HUDEP-2 (cell line): ENCODE results near the gene RRP36.
"Not testable (repeated sequence)": the region's sequence is repeated elsewhere in the genome, so short reads cannot be mapped to it uniquely, and the experiment has no call there.

ENCODE experiments used
- DNase-seq, 76 experiments: peaks; one replicate each; lab custom pipeline; 2025; ENCODE audit not compliant: unreplicated experiment in 76 of 76; lab: John Stamatoyannopoulos, UW

Gene RRP36

GRCh38 chr6:43021270-43022047 lies at the start of gene RRP36:
TSS of gene RRP36 (plus strand) at chr6:43021623. CDS start at chr6:43021655, 32 bp downstream.
- DNase-seq: peak in 72 of 76 experiments; percentile 23 to 88 (median 68)

GRCh38 chr6:42971746-42972327 lies 49.6 kb upstream of the RRP36 start:
- DNase-seq: no peak

- DNase-seq: no peak
Observed at GRCh38 chr6:42973926-42974325, 47.5 kb upstream of the RRP36 start.

- no peak for DNase-seq
Observed at GRCh38 chr6:42974919-42975505, 46.4 kb upstream of the RRP36 start.

GRCh38 chr6:42978487-42978838 lies 43.0 kb upstream of the RRP36 start:
- peak in 38 of 76 experiments; percentile 16 to 66 (median 40) for DNase-seq

GRCh38 chr6:42978839-42979522 lies 42.4 kb upstream of the RRP36 start, which contains the start of gene PEX6:
TSS of gene PEX6 (minus strand) at chr6:42979181. CDS start at chr6:42979150, 31 bp downstream.
- DNase-seq: peak in 74 of 76 experiments; percentile 78 to 97 (median 92)

GRCh38 chr6:42979523-42980177 lies 41.8 kb upstream of the RRP36 start:
- DNase-seq: peak in 6 of 76 experiments; percentile 32 to 51 (median 46)

- no peak for DNase-seq
Observed at GRCh38 chr6:42981836-42982235, 39.6 kb upstream of the RRP36 start.

GRCh38 chr6:42984001-42984923 lies 37.2 kb upstream of the RRP36 start, which contains the start of gene PPP2R5D:
TSS of gene PPP2R5D (plus strand) at chr6:42984570. CDS start at chr6:42984678, 108 bp downstream.
- DNase-seq: peak in 75 of 76 experiments; percentile 90 to 100 (median 99)

GRCh38 chr6:42984924-42985475 lies 36.4 kb upstream of the RRP36 start:
- DNase-seq: peak in 3 of 76 experiments; percentile 16 to 20 (median 18)

GRCh38 chr6:42987533-42988451 lies 33.6 kb upstream of the RRP36 start:
- peak in 5 of 76 experiments; percentile 14 to 42 (median 20) for DNase-seq

GRCh38 chr6:42988486-42989020 lies 32.9 kb upstream of the RRP36 start:
- no peak for DNase-seq

GRCh38 chr6:42989923-42990322 lies 31.5 kb upstream of the RRP36 start:
- no peak for DNase-seq

GRCh38 chr6:42993445-42993844 lies 28.0 kb upstream of the RRP36 start:
- no peak for DNase-seq

GRCh38 chr6:42996513-42996912 lies 24.9 kb upstream of the RRP36 start:
- no peak for DNase-seq

GRCh38 chr6:42998205-42998604 lies 23.2 kb upstream of the RRP36 start:
- DNase-seq: not testable (repeated sequence)

- DNase-seq: no peak
Observed at GRCh38 chr6:43001843-43002242, 19.6 kb upstream of the RRP36 start.

- no peak for DNase-seq
Observed at GRCh38 chr6:43005844-43006243, 15.6 kb upstream of the RRP36 start.
